Heart right ventricle (tissue), 16 donors: ENCODE measurements around the gene CEP89. TPM values are rescaled to one million over a fixed set of nuclear protein-coding genes. Genes with fewer than 3 reads are reported as not detected.

ENCODE experiments used
- ATAC-seq, 8 donors: fragments of 200-7000 bp; cut with Tn5 transposase; one replicate each; pipeline ENCODE4 v1.9.1; 2020; ENCODE audit warnings: mild to moderate bottlenecking in 8 of 8, moderate library complexity in 8 of 8, moderate number of reproducible peaks in 1 of 8
- DNase-seq, 2 donors: peaks; one replicate each; pipeline ENCODE4 v3.0.0-alpha.2; 2020
- H3K27ac ChIP-seq, 10 donors: fragments of 200-600 bp; sonication (generic) in 2 of 10; one replicate each; pipeline versions ENCODE4 v1.5.0 to v1.8.0; 2020 to 2022; ENCODE audit warnings: mild to moderate bottlenecking in 3 of 10
- H3K27me3 ChIP-seq, 7 donors: fragments of 200-600 bp; one replicate each; pipeline ENCODE4 v1.8.0; 2021 to 2022; ENCODE audit warnings: mild to moderate bottlenecking in 2 of 7
- H3K36me3 ChIP-seq, 9 donors: fragments of 200-600 bp; sonication (generic) in 1 of 9; one replicate each; pipeline versions ENCODE4 v1.5.0 to v1.8.0; 2020 to 2022; ENCODE audit warnings: mild to moderate bottlenecking in 2 of 9
- H3K4me1 ChIP-seq, 9 donors: fragments of 200-600 bp; sonication (generic) in 1 of 9; one replicate each; pipeline versions ENCODE4 v1.5.0 to v1.8.0; 2020 to 2022; ENCODE audit warnings: mild to moderate bottlenecking in 4 of 9
- H3K4me3 ChIP-seq, 10 donors: fragments of 200-600 bp; sonication (generic) in 2 of 10; one replicate each; pipeline versions ENCODE4 v1.5.0 to v1.8.0; 2020 to 2022; ENCODE audit warnings: mild to moderate bottlenecking in 7 of 10, moderate library complexity in 2 of 10
- H3K9me3 ChIP-seq, 11 donors: fragments of 200-600 bp in 10 of 11; sonication (generic) in 2 of 11; one replicate each; pipeline versions ENCODE4 v1.5.0 to v1.8.0; 2013 to 2022; ENCODE audit warnings: mild to moderate bottlenecking in 2 of 11, control low read depth in 1 of 11, moderate library complexity in 1 of 11
- WGBS, 2 donors: extraction: QIAGEN DNeasy Blood & Tissue Kit; methylation state at CpG; one replicate each; pipeline ENCODE4 v1.1.7; 2013; ENCODE audit warnings: inconsistent platforms in 1 of 2; 5-methylcytosine and 5-hydroxymethylcytosine counted together
- intact Hi-C, 10 donors: fragments of 100-400 bp; cut with DNase I; formaldehyde crosslinking; loops; one replicate each; pipeline versions ENCODE4 v1.11.1 to v1.14.2; 2022
- polyA plus RNA-seq, 2 donors: library from polyadenylated mRNA; stranded (reverse); fragments of 200-250 nt; gene quantifications; one replicate each; pipeline ENCODE4 v1.2.3, GENCODE V29; 2013
- total RNA-seq, 10 donors: library from RNA; stranded (reverse); fragmentation: NEBNext Ultra II Directional in 3 of 10; extraction: Animal tissue kit (Norgen Biotek cat#: 25700) in 3 of 10; gene quantifications; one replicate each; pipeline versions ENCODE4 v1.2.1 to v1.2.4, GENCODE V29; 2021 to 2023
- TF ChIP-seq, protein P1 (sequence below), 9 donors: fragments of 200-600 bp; sonication (generic) in 2 of 9; IDR thresholded peaks; one replicate each; pipeline versions ENCODE4 v1.5.0 to v1.8.0; 2021 to 2022; ENCODE audit warnings: antibody characterized with exemption in 9 of 9, mild to moderate bottlenecking in 5 of 9, moderate library complexity in 1 of 9
- donor health status: Arrhythmogenic right ventricular cardiomyopathy.
- donor health status: ischemic (EF 13 %, LVEDD 7.1; RV severe dilation, severe dysfunction).
- donor health status: healthy with polysubstance abuse.
- donor health status: DM: no; HTN: yes; CAD: no.
- donor health status: DM: no; HTN: no; CAD: no.
- donor health status: ischemic (EF 25% LVEDD 6.9; RV normal size, moderate dysfunction).
- donor health status: ischemic (EF 25% LVEDD 5.7; RV mildly dilated, moderate dysfunction).
- donor health status: healthy.
- donor health status: DM: yes; HTN: yes; CAD: no.
- donor health status: Ischemic cardiomyopathy.
- donor health status: ischemic (EF 35%, LVEDD 5.7; RV mildly dilated, moderate dysfunction).
- donor health status: nonischemic (EF 11% LVEDD 7.7; RV severe dilation, severe dysfunction).
- donor health status: DM: yes; HTN: yes; CAD: no.
- donor health status: PGD.
- donor health status: ischemic (EF 29% LVEDD 5.4; RV normal size, mild dysfunction).
- donor health status: nonischemic (EF 23%, LVEDD 6.1; RV moderate dilation, normal function).

CEP89 gene
- total and polyA plus RNA-seq, 12 donors: 7.5 to 13.9 (median 10.0) TPM

DNA sequence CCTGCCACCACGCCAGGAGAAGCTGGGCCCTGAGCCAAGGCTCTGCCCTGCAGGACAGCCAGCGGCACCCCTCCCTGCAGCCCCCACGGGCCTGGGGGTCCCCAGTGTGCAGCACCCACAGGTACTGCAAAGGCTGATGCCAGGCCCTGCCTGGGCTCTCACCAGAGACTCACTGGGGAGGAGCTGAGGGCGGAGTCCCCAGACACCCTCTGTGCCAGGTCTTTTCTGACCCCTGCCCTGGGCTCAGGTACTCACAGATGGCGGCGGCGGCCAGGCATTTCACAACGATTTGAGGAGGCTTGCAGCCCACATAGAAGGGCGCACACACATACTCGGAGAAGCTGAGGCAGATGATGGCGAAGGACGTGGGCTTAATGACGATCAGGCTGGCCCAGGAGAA is 107.9 kb downstream of the CEP89 start:
- H3K9me3 ChIP-seq: no peaks in the 10 kb centered on the region
- intact Hi-C loops: no loop called here
- ATAC-seq (no peak), DNase-seq (no peak)
- TF ChIP-seq, protein P1, sequence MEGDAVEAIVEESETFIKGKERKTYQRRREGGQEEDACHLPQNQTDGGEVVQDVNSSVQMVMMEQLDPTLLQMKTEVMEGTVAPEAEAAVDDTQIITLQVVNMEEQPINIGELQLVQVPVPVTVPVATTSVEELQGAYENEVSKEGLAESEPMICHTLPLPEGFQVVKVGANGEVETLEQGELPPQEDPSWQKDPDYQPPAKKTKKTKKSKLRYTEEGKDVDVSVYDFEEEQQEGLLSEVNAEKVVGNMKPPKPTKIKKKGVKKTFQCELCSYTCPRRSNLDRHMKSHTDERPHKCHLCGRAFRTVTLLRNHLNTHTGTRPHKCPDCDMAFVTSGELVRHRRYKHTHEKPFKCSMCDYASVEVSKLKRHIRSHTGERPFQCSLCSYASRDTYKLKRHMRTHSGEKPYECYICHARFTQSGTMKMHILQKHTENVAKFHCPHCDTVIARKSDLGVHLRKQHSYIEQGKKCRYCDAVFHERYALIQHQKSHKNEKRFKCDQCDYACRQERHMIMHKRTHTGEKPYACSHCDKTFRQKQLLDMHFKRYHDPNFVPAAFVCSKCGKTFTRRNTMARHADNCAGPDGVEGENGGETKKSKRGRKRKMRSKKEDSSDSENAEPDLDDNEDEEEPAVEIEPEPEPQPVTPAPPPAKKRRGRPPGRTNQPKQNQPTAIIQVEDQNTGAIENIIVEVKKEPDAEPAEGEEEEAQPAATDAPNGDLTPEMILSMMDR (IDR thresholded peaks at IDR 0.05): no peak
- no peaks in the 10 kb centered on the region for H3K36me3 ChIP-seq
- H3K27me3 ChIP-seq: no peaks in the 10 kb centered on the region
- WGBS, 2 donors: 88 to 89% methylated on average over 13 of the region's 13 CpGs
- no peak overlapping the region for H3K4me3 ChIP-seq
- no peaks in the 10 kb centered on the region for H3K4me1 ChIP-seq
- H3K27ac ChIP-seq: no peak overlapping the region

DNA sequence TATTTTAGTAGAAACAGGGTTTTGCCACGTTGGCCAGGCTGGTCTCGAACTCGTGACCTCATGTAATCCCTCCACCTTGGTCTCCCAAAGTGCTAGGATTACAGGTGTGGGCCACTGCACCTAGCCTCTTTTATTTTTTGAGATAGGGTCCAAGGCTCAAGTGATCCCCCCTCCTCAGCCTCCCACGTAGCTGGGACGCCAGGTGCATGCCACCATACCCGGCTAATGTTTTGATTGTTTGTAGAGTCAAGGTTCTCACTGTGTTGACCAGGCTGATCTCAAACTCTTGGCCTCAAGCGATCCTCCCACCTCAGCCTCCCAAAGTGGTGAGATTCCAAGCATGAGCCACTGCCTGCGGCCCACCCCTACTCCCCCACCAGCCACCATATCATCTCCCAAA is 108.5 kb downstream of the CEP89 start:
- no peak overlapping the region for H3K27ac ChIP-seq
- ATAC-seq: no peak
- no peak overlapping the region for H3K4me3 ChIP-seq
- no peaks in the 10 kb centered on the region for H3K9me3 ChIP-seq
- 89 to 94% methylated on average over 8 of the region's 8 CpGs for WGBS, 2 donors
- intact Hi-C loops: no loop called here
- TF ChIP-seq, protein P1 (IDR thresholded peaks at IDR 0.05): no peak
- no peak for DNase-seq
- no peaks in the 10 kb centered on the region for H3K36me3 ChIP-seq
- no peaks in the 10 kb centered on the region for H3K27me3 ChIP-seq
- no peaks in the 10 kb centered on the region for H3K4me1 ChIP-seq

DNA sequence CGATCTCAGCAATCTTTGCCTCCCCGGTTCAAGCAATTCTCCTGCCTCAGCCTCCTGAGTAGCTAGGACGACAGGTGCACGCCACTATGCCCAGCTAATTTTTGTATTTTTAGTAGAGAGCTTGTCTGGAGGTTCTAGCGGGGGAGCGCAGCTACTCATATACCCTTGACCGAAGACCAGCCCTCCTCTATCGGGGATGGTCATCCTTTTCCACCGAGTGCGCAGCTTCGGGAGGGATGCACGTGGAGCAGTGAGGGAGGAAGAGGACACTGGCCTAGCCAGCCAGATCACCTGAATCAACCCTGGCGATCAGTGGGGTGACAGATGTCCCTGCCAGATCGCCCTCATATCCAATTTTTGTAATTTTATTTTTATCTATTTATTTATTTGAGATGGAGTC is 109.0 kb downstream of the CEP89 start:
- DNase-seq: no peak

DNA sequence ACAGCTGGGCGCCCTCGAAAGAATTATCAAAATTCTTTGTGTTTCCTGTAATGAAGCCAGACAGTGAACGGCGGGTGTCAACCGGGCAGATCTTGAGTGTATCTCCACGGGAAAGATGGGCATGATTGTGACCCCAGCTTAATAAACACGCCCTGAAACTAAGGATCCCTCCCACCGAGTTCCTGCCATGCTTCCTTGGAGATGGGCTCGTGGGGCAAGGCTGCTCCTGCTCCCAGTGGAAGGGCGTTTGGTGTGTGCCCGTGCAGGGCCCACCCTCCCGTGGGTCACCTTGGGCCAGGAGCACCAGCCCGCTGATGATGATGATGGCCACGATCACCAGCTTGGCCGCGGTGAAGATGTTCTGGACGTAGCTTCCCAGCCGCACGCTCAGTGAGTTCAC is 109.6 kb downstream of the CEP89 start:
- intact Hi-C loops: no loop called here
- Histone ChIP-seq H3K9me3 (no peaks in the 10 kb centered on the region), H3K27me3 (no peaks in the 10 kb centered on the region), H3K27ac (no peak overlapping the region), H3K36me3 (no peaks in the 10 kb centered on the region), H3K4me3 (no peak overlapping the region), H3K4me1 (no peaks in the 10 kb centered on the region)
- ATAC-seq (no peak), DNase-seq (no peak)
- WGBS, 2 donors: 87 to 88% methylated on average over 19 of the region's 19 CpGs
- TF ChIP-seq, protein P1 (IDR thresholded peaks at IDR 0.05): no peak

More for the DNA sequence above, 109.0 kb downstream of the CEP89 start:
- H3K27ac ChIP-seq: no peak overlapping the region
- H3K4me3 ChIP-seq: no peak overlapping the region
- TF ChIP-seq, protein P1 (IDR thresholded peaks at IDR 0.05): no peak
- H3K9me3 ChIP-seq: no peaks in the 10 kb centered on the region
- H3K36me3 ChIP-seq: no peaks in the 10 kb centered on the region
- intact Hi-C loops: no loop called here
- no peak for ATAC-seq
- no peaks in the 10 kb centered on the region for H3K4me1 ChIP-seq
- WGBS, 2 donors: 94 to 95% methylated on average over 14 of the region's 14 CpGs
- H3K27me3 ChIP-seq: no peaks in the 10 kb centered on the region

DNA sequence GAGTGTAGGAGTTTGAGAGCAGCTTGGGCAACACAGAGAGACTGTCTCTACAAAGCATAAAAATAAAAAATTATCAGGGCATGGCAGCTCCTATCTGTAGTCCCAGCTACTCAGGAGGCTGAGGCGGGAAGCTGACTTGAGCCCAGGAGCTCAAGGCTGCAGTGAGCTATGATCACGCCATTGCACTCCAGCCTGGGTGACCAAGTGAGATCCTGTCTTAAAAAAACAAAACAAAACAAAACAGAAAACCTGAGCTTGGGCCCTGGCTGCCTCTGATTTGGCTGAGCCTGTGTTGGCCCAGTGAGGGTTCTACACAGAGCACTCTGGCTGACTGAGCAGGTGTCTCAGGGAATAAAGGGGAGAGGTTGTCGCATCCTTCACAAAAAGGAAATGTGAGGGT is 110.2 kb downstream of the CEP89 start:
- Histone ChIP-seq H3K27me3 (no peaks in the 10 kb centered on the region), H3K9me3 (no peaks in the 10 kb centered on the region), H3K27ac (no peak overlapping the region), H3K4me1 (no peaks in the 10 kb centered on the region), H3K4me3 (no peak overlapping the region), H3K36me3 (no peaks in the 10 kb centered on the region)
- TF ChIP-seq, protein P1 (IDR thresholded peaks at IDR 0.05): no peak
- 91 to 95% methylated on average over 3 of the region's 3 CpGs for WGBS, 2 donors
- DNase-seq: no peak
- intact Hi-C loops: no loop called here
- no peak for ATAC-seq
